Measurements from ENCODE around the gene SEZ6L2.
A peak's percentile ranks its signal among the peaks of the same experiment; 100 is the strongest.
"Not testable (repeated sequence)": the region's sequence is repeated elsewhere in the genome, so short reads cannot be mapped to it uniquely, and the experiment has no call there.

The SEZ6L2 gene

DNA sequence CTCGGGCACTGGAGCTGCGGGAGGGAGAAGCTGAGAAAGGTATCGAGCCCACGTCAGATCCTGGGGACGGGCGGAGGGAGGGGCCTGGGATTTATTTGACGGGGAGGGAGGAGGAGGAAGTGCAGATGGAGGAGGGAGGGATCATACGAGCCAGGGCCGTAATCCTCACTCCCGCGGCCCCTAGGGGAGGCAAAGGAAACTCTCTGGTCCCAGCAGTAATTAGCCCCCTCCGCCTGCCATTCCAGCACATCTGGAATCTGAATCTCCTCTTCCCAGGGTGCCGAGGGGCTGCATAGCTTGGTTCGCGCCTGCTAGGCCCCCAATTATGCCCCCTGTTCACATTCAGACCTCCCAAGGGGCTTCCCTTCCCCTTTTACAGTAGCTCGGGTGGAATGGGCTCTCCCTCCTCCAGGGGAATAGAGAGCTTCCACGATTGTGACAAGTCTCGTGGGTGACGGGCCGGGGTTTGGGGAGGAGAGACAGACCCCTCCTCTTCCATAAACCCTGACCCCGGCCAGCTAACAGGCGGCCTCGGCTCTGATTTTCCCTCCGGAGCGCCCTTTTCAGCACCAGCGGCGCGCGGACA lies at the start of gene SEZ6L2:
TSS of gene SEZ6L2 (minus strand) at position 35 of the 586 bp plus-strand sequence. CDS start 531 bp downstream, outside the sequence.
- peak; percentile 93 for DNase-seq

DNA sequence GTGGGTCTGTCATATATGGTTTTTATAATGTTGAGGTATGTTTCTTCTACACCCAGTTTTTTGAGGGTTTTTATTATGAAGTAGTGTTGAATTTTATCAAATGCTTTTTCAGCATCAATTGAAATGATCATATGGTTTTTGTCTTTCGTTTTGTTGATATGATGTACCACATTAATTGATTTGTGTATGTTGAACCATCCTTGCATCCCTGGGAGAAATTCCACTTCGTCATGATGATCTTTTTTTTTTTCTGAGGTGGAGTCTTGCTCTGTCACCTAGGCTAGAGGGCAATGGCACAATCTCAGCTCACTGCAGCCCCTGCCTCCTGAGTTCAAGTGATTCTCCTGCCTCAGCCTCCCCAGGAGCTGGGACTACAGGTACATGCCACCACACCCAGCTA lies 48.5 kb upstream of the SEZ6L2 start:
- no peak for DNase-seq

DNA sequence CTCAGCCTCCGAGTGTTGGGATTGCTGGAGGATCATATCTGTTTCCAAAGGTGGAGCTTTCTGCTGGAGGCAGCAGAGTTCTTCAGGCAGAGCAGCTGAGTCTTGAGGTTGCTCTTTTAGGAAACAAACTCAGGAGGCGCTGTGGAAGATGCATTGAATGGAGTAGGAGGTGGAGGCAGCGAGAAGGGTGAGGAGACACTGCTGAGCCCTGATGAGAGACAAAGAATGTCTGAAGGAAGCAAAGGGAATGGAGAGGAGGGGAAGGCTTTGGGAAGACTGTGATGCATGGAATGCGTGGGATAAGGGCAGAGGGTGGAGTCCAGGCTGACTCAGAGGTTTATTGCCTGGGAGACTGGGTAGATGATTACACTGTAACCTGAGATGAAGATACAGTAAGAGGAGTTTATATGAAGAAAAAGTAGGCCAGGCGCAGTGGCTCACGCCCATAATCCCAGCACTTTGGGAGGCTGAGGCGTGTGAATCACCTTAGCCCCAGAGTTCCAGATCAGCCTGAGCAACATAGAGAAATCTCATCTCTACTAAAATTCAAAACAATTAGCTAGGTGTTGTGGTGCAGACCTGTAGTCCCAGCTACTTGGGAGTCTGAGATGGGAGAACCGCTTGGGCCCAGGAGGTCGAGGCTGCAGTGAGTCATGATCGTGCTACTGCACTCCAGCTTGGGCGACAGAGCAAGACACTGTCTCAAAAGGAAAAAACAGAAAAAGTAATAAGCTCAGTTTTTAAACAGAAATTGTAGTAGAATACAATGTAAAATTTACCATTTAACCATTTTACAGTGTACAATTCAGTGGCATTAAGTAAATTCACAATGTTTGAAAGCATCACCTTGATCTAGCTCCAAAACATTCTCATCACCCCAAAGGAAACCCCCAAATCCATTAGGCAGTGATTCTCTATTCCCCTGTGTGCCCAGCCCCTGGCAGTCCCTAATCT lies 44.8 kb upstream of the SEZ6L2 start:
- peak; percentile 4 for DNase-seq

DNA sequence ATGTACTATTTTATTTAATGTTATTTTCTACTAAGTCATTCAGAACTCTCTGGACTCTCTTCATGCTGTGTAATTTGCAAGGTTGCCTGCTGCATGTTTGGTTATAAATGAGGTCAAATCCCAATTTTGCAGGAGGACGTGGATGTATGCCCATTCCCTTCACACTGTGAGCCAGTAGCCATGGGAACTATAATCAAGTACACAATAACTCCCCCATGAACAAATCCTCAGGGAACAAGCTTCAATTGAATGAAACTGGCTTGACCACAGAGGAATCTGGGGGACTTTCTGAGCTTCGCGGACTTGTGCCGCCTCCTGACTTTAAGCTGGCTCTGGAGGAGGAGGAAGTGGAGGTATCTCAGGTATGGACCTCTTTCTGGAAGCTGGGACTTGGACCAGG lies 41.3 kb upstream of the SEZ6L2 start:
- no peak for DNase-seq

DNA sequence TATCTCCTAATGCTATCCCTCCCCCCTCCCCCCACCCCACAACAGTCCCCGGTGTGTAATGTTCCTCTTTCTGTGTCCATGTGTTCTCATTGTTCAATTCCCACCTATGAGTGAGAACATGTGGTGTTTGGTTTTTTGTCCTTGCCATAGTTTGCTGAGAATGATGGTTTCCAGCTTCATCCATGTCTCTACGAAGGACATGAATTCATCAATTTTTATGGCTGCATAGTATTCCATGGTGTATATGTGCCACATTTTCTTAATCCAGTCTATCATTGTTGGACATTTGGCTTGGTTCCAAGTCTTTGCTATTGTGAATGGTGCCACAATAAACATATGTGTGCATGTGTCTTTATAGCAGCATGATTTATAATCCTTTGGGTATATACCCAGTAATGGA lies 32.4 kb upstream of the SEZ6L2 start:
- not testable (repeated sequence) for DNase-seq

DNA sequence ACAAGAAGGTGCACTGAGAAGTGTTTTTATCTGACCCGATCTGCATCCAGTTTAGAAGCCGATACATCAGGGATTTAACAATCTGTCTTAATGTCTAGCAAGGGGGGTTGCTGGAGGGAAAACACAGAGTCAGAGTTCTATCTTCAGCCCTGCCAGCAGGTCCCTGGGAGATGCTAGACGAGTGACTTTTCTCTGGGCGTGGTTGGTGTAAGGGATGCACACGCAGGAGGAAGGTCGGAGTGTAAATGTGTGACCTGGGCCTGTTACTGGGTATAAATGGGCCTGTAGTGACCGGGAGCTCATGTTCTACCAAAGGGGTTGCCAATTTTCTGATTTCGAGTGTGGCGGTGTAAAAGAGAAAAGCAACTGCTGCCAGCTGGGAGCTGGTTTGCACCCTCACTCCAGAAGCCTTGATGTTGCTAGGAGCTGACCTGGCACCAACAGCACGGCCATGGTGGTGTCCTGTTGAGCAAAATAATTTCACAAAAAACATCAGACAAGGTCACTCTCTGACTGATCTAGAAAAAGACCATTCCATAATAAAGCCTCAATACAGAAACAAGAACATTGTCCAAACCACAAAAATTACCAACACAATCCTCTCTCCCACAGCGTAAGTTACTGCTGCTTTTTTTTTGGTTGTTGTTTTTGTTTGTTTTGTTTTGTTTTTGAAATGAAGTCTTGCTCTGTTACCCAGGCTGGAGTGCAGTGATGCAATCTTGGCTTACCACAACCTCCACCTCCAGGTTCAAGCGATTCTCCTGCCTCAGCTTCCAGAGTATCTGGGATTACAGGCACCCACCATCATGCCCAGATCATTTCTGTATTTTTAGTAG lies 27.9 kb upstream of the SEZ6L2 start:
- no peak for DNase-seq

DNA sequence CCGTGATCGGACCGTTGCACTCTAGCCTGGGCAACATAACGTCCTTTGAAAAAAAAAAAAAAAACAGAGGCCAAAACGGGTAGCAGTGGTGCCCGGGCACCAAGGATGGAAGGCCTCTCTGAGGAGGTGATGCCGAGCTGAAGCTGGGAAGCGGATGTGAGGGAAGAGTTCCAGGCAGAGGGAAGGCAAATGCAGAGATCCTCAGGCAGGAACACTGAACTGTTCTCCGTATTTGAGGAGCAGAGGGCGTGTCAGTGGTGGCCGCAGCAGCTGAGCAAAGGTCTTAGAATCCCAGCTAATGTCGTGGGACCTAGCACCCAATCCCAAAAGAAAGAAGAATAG lies 27.3 kb upstream of the SEZ6L2 start:
- no peak for DNase-seq

DNA sequence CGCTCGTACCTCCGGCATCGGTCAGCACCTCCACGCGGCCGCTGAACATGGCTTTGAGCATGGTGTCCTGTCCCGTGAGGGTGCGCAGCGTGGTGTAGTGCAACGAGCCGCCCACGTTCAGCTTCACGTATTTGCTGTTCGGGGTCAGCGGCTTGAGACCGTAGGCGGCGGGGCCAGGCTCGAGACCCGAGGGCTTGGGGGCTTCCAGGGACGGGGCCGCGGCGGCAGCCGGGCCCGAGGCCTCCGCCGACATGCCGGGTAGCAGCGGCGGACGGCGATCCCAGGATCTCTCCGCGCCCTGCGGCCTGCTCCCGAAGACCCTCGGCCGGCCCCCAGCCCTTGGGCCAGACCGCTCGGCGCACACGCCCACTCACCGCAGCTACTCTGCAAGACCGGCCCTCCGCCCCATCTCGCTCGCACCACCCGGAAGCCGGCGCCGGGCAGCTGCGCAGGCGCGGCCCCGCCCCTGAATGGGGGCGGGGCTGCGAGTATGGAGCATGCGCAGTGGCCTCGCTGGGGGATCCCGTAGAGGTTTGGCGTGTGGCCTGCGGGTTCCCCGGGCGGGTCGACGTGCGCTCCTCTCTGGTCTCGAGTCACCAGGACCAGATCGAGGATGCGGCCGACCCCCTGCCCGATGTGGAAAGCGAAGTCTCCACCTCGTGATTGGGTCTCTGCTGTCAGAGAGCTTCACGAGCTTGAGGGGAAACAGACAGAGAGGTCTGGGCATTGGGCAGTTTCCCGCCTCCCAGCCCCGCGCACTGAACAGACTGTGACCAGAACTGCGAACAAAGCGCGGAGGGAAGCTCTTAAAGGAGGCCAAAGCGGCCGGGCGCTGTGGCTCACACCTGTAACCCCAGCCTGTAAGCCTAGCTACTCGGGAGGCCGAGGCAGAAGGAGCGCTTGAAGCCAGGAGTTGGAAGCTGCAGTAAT lies 26.7 kb upstream of the SEZ6L2 start, which contains the start of gene KCTD13:
TSS of gene KCTD13 (minus strand) at position 446 of the 930 bp plus-strand sequence. CDS start at position 253, 193 bp downstream.
- DNase-seq, result peak; percentile 100

DNA sequence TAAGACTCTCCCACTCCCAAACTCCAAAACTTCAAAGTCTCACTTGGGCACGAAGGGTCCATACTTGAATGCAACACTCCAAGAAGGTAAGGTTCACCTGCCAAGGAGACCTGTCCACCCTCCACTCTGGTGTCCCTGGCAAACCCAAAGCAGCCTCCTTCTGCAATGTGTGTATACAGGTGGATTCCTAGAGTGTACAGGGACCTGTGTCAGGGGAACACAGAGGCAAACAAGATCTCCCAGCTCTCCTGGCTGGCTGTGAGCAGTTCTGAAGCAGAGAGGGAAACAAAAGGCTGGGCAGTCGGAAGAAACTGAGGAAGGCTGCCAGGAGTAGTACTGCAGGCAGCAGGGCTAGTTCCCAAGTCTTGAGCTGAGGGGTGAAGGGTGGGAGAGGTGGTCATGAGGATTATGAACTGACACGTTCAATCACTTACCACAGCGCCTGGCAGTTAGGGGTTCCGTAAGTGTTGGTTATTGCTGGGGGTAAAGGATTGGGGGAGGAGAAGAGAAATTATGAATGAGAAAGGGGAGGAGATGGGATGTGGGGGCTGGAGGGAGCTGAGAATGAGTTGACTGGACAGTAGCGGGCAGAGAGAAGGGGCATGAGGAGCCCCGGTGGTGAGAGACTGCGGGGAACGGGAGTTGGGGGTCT lies 25.9 kb upstream of the SEZ6L2 start:
- peak; percentile 14 for DNase-seq

DNA sequence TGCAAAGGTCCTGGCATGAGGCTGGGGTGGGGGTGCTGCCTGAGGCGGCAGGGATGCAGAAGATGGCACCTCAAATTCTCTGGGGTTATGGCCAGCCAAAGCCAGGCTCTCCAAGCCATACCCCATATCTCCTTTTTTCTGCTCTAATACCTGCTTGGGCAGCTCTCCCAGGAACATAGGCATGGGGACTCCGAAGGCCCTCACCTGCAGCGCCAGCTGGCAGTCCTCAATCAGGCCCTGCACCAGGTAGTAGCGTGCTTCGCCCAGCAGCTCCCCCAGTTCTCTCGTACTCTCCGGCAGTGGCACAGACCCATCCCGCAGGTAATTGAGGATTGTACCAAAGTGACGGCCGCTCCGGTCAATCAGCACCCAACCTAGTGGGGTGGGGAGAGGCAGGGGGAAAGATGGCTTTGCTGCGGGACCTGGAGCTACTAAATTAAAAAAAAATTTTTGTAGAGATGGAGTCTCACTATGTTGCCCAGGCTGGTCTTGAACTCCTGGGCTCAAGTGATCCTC lies 23.7 kb upstream of the SEZ6L2 start:
- no peak for DNase-seq

DNA sequence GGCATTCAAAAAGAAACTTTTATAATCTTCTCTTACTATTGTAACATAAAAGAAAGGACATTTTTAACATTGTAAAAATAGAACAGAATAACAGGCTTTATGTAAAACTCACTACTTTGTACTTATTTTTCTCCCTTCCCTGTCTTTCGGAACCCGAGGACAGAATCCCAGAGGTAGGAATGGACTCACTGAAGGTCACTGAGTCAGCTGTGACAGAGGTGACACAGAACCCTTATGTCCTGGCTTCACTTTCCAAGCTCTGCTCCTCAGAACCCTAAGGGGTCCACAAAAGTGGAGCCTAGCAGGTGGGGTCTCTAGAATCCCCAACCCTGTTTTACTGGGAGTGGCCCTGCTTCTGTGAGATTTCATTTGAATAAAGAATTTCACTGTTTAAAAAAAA lies 23.0 kb upstream of the SEZ6L2 start:
- DNase-seq, result no peak

DNA sequence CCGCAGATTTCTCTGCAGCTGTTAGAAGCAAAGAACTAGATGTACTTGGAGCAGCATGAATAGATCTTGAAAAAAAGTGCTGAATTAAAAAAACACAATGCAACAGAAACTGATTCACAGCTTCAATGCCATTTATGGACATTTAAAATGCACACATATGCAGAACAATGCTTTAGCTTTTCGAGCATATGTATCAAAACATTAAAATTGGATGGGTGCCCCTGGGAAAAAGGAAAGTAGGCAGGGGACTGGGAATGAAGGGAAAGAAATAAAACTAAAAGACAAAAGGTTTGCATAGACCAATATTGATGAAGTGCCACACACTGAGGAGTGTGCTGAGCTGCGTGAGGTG lies 21.7 kb upstream of the SEZ6L2 start:
- DNase-seq, result no peak

DNA sequence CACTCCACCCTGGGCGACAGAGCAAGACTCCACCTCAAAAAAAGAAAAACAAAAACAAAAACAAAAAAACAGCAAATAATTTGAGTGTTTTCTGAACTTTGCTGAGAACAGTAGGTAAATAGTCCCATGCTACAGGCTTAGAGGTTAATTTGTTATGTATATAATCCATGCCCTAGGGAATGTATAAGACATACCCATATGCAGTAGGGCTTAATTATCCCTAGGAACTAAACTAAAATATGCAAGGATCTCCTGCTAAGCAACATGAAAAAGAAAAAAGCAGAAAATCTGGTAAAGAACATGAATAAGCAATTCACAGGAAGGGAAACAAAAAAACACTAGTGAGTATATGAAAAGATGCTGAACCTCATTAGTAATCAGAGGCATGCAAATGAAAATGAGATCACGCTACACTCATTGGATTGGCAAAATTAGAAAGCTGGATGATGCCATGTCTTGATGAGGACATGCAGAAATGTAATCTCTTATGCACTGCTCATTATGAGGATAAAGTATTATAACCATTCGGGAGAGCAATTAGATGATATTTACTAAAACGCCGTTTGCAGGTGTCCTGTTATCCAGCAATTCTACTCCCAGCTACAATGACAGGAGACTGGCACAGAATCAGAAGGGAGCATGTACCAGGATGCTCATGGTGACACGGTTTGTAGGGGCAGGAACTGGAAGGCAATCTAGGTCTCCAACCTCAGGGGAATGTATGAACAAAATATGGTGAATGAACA lies 21.1 kb upstream of the SEZ6L2 start:
- no peak for DNase-seq

DNA sequence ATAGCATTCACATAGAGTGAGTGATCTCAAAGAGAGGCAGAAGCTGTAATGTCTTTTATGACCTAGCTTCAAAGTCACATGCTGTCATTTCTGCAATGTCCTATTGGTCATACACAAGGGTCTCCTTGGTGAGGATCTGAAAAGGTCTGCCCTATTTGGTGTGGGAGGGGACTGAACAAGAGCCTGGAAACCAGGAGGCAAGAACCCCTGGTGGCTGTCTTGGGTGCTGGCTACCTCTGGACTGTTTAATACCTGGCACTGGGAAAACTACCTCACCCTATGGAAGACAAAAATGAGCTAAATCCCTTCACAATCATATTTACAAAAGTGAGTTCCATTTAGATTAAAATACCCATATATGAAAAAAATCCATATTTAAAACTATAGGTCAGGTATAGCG lies 17.6 kb upstream of the SEZ6L2 start:
- no peak for DNase-seq

DNA sequence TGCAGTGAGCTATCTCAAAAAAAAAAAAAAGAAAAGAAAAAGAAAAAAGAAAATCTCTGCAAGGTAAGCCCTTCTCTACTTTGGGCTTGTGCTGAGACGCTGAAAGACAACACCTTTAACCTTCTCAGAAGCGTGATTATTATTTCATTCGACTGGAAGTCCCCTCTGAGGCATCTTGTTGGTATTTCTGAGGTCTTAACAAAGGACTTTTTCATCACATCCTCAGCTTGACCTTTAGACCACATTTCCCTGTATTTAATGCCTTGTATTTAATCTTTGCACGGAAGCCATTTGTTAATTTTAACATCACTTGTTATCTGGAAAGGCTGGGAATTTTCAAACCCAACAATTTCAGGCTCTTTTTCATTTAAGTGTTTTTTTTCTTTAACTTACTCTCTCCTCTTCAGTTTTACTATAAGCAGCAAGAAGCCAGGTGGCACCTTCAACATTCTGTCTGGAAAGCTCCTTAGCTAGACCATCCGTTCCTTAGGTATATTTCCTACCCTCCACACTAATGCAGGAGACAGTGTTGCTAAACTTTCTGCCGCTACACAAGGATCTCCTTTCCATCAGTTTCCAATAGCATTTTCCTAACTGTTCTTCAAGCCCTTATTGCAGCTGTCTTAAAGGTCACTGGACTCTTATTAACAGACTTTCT lies 16.4 kb upstream of the SEZ6L2 start:
- DNase-seq, result no peak

DNA sequence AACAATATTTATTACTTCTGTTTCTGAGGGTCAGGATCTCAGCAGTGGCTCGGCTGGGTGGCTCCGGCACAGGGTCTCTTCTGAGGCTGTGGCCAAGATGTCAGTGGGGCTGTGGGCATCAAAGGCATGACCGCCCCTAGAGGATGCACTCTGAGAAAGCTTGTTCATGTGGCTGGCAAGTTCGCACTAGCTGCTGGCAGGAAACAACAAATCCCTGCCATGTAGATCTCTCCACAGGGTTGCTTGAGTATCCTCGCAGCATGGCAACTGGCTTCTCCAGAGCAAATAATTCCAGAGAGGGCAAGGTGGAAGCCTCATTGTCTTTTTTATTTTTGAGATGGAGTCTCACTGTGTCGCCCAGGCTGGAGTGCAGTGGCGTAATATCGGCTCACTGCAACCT lies 14.2 kb upstream of the SEZ6L2 start:
- no peak for DNase-seq

DNA sequence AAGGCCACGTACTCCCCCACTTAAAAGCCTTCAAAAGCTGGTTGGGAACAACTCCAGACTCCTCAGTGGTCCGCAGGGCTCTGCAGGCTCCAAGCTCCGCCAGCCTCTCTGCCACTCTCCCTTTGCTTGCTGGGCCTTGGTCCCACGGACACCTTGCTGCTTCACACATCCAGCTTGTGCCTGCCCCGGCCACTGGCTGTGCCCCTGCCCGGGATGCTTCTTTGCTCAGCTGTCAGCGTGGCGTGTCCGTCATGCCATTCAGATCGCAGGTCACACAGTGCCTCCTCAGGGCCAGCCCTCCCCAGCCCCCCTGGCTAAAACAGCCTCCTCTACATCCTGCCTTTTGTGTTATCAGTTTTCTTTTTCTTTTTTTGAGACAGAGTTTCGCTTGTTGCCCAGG lies 12.7 kb upstream of the SEZ6L2 start:
- DNase-seq, result no peak

DNA sequence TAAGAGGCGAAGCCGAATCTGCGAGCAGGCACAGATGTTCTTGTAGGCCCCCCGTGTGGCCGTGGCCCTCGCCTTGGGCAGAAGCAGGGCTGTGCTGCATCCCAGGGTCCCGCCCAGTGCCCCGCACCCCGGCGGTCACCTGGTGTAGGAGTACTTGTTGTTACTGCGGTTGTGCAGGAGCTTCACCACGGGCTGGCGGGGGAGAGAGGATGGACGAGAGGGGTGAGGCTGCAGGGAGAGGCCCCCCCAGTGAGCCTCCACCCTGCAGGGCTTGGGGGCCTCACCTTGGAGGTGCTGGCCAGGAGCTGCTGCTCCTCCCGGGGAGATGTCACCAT lies 12.3 kb upstream of the SEZ6L2 start:
- DNase-seq, result no peak

DNA sequence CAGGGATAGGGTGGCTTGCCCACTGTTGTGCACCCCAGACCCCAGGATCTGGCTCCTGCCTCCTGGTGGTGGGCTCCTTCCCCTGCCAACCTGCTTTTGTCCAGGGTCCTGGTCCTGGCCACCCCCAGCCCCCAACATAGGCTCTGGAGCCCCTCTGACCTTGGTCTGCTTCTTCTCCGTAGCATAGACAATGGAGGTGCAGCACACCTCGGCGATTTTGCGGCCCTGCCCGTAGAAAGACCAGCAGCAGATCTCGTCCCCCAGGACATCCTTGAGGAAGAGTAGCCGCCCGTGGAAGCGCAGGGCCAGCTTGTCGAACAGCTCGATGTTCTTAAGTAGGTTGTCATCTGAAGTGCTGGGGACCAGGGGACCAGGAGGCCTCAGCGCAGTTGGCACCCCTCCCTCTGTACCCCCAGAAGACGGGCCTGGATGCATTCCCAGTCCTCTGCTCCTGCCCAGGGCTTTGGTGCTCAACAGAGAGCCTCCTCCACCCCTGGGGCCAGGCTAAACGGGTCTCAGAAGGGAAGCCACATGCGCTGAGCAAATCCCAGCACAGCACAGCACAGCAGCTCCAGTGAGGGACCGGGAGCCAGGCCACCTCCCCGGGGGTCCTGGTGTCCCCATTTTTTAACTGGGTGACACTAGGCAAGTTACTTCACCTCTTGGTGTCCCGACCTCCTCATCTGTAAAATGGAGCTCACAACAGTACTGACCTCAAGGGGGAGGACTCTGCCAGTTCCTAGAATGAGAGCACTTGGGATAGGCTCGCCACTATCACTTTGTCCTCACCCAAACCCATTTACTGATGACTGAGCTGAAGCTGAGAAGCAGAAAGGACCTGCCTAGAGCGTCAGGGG lies 11.7 kb upstream of the SEZ6L2 start:
- DNase-seq, result no peak

All from retina (tissue), 1 donor.